Neural progenitor cell (in vitro differentiated cells): ENCODE data around the gene CCDC181. TPM values are rescaled to one million over a fixed set of nuclear protein-coding genes. Genes with fewer than 3 reads are reported as not detected.

ENCODE experiments used
- DNase-seq: peaks from one replicate; pipeline ENCODE4 v3.0.0-alpha.2; 2016; ENCODE audit warnings: low spot score
- H2AFZ ChIP-seq: fragments of 200-600 bp; sonication (generic); replicated peaks from 2 replicates; pipeline ENCODE4 v1.6.1; 2016; ENCODE audit warnings: antibody characterized with exemption
- H3F3A ChIP-seq: fragments of 200-600 bp; sonication (generic); 2 replicates; pipeline ENCODE4 v1.6.1; 2016; ENCODE audit warnings: antibody characterized with exemption, low read depth
- H3K27ac ChIP-seq: fragments of 200-600 bp; sonication (generic); 2 replicates; pipeline ENCODE4 v1.5.1; 2016; ENCODE audit warnings: mild to moderate bottlenecking
- H3K27me3 ChIP-seq: fragments of 200-600 bp; sonication (generic); 2 replicates; pipeline ENCODE4 v1.6.1; 2016; ENCODE audit warnings: mild to moderate bottlenecking, moderate library complexity
- H3K36me3 ChIP-seq: fragments of 200-600 bp; sonication (generic); 2 replicates; pipeline ENCODE4 v1.5.1; 2016
- H3K4me1 ChIP-seq: fragments of 200-600 bp; sonication (generic); 2 replicates; pipeline ENCODE4 v1.6.1; 2016; ENCODE audit warnings: mixed run types
- H3K4me2 ChIP-seq: fragments of 200-600 bp; sonication (generic); 2 replicates; pipeline ENCODE4 v1.6.1; 2016
- H3K4me3 ChIP-seq: fragments of 200-600 bp; sonication (generic); 2 replicates; pipeline ENCODE4 v1.5.1; 2016
- H3K79me2 ChIP-seq: fragments of 200-600 bp; sonication (generic); 2 replicates; pipeline ENCODE4 v1.6.1; 2016; ENCODE audit warnings: low read depth
- H3K9ac ChIP-seq: fragments of 200-600 bp; sonication (generic); 2 replicates; pipeline ENCODE4 v1.6.1; 2016
- H3K9me3 ChIP-seq: fragments of 200-600 bp; sonication (generic); 2 replicates; pipeline ENCODE4 v1.5.1; 2016; ENCODE audit warnings: low read depth
- H4K20me1 ChIP-seq: fragments of 200-600 bp; sonication (generic); 2 replicates; pipeline ENCODE4 v1.6.1; 2016; ENCODE audit warnings: low read depth
- H3K27ac Mint-ChIP-seq: 3 replicates; pipeline ENCODE4 v1.8.0; 2021; ENCODE audit warnings: mixed read lengths
- H3K27me3 Mint-ChIP-seq: 2 replicates; pipeline ENCODE4 v1.8.0; 2022; ENCODE audit warnings: low read depth, mild to moderate bottlenecking, inconsistent platforms, moderate library complexity, mixed read lengths; ENCODE audit not compliant: insufficient read depth
- H3K36me3 Mint-ChIP-seq: 3 replicates; pipeline ENCODE4 v1.8.0; 2021; ENCODE audit warnings: mixed read lengths
- H3K4me1 Mint-ChIP-seq: 3 replicates; pipeline ENCODE4 v1.8.0; 2021; ENCODE audit warnings: mixed read lengths
- H3K4me3 Mint-ChIP-seq: 3 replicates; pipeline ENCODE4 v1.8.0; 2021; ENCODE audit warnings: mild to moderate bottlenecking, moderate library complexity, mixed read lengths
- H3K9me3 Mint-ChIP-seq: 3 replicates; pipeline ENCODE4 v1.8.0; 2020; ENCODE audit warnings: mixed read lengths
- CTCF ChIP-seq: fragments of 200-600 bp; sonication (generic); IDR thresholded peaks from 2 replicates; pipeline ENCODE4 v1.5.1; 2017; ENCODE audit warnings: antibody characterized with exemption, mild to moderate bottlenecking
- EZH2 ChIP-seq: fragments of 200-600 bp; sonication (generic); IDR thresholded peaks from 2 replicates; pipeline ENCODE4 v1.6.1; 2017; ENCODE audit warnings: antibody characterized with exemption, mild to moderate bottlenecking, moderate library complexity
- EZH2phosphoT487 ChIP-seq: fragments of 200-600 bp; sonication (generic); IDR thresholded peaks from 2 replicates; pipeline ENCODE4 v1.6.1; 2017; ENCODE audit warnings: antibody characterized with exemption
- total RNA-seq: library from RNA; depleted of rRNA; stranded (reverse); fragments of >200 nt; gene quantifications from 2 replicates; pipeline ENCODE4 v1.2.3, GENCODE V29; 2015; ENCODE audit warnings: low replicate concordance

The CCDC181 gene
- total RNA-seq, 1 donor from 2014 or later: 13.2 TPM

GRCh38 chr1:169460191-169460833 lies 33.0 kb upstream of the CCDC181 start:
- Mint-ChIP-seq H3K36me3 (no peaks in the 10 kb centered on the region), H3K4me3 (no peak overlapping the region), H3K27me3 (no peaks in the 10 kb centered on the region), H3K9me3 (peaks cover 9% of the 10 kb centered on the region), H3K27ac (no peak overlapping the region), H3K4me1 (no peaks in the 10 kb centered on the region)
- Histone ChIP-seq H3K9me3 (peaks cover 8% of the 10 kb centered on the region), H2AFZ (peak overlapping the region; percentile 61), H3K79me2 (no peaks in the 10 kb centered on the region), H4K20me1 (no peaks in the 10 kb centered on the region), H3K4me2 (no peak overlapping the region), H3F3A (no peaks in the 10 kb centered on the region), H3K36me3 (no peaks in the 10 kb centered on the region), H3K27me3 (no peaks in the 10 kb centered on the region), H3K27ac (no peak overlapping the region), H3K9ac (no peak overlapping the region), H3K4me3 (no peak overlapping the region), H3K4me1 (no peaks in the 10 kb centered on the region)
- TF ChIP-seq EZH2phosphoT487: no peak
- TF ChIP-seq CTCF: no peak
- no peak for TF ChIP-seq EZH2
- no peak for DNase-seq

- no peak overlapping the region for H2AFZ ChIP-seq
- H3K27me3 ChIP-seq: no peaks in the 10 kb centered on the region
- no peak for TF ChIP-seq EZH2phosphoT487
- TF ChIP-seq CTCF: no peak
- no peak for TF ChIP-seq EZH2
Observed at GRCh38 chr1:169457443-169457842, 30.2 kb upstream of the CCDC181 start.

GRCh38 chr1:169456029-169456428 lies 28.8 kb upstream of the CCDC181 start:
- H3F3A ChIP-seq: no peaks in the 10 kb centered on the region
- Mint-ChIP-seq H3K4me3 (no peak overlapping the region), H3K36me3 (no peaks in the 10 kb centered on the region), H3K4me1 (no peaks in the 10 kb centered on the region), H3K9me3 (peaks cover 9% of the 10 kb centered on the region), H3K27ac (no peak overlapping the region), H3K27me3 (no peaks in the 10 kb centered on the region)
- no peaks in the 10 kb centered on the region for H3K79me2 ChIP-seq
- H3K4me2 ChIP-seq: no peak overlapping the region
- H2AFZ ChIP-seq: no peak overlapping the region
- no peaks in the 10 kb centered on the region for H3K27me3 ChIP-seq
- H4K20me1 ChIP-seq: no peaks in the 10 kb centered on the region
- H3K9ac ChIP-seq: no peak overlapping the region
- no peaks in the 10 kb centered on the region for H3K4me1 ChIP-seq
- no peak for TF ChIP-seq EZH2
- no peak for TF ChIP-seq CTCF
- no peak for TF ChIP-seq EZH2phosphoT487
- no peak for DNase-seq
- H3K36me3 ChIP-seq: no peaks in the 10 kb centered on the region
- no peak overlapping the region for H3K4me3 ChIP-seq
- H3K27ac ChIP-seq: no peak overlapping the region
- H3K9me3 ChIP-seq: peaks cover 8% of the 10 kb centered on the region

More at GRCh38 chr1:169457443-169457842, 30.2 kb upstream of the CCDC181 start:
- no peak overlapping the region for H3K4me3 Mint-ChIP-seq
- H3K4me1 Mint-ChIP-seq: no peaks in the 10 kb centered on the region
- no peak overlapping the region for H3K4me2 ChIP-seq
- H3K79me2 ChIP-seq: no peaks in the 10 kb centered on the region
- H3F3A ChIP-seq: no peaks in the 10 kb centered on the region
- H3K36me3 Mint-ChIP-seq: no peaks in the 10 kb centered on the region
- H3K9me3 ChIP-seq: peaks cover 8% of the 10 kb centered on the region
- no peaks in the 10 kb centered on the region for H4K20me1 ChIP-seq
- H3K4me1 ChIP-seq: no peaks in the 10 kb centered on the region
- no peak overlapping the region for H3K27ac Mint-ChIP-seq
- peaks cover 9% of the 10 kb centered on the region for H3K9me3 Mint-ChIP-seq
- no peaks in the 10 kb centered on the region for H3K27me3 Mint-ChIP-seq
- no peak overlapping the region for H3K27ac ChIP-seq
- DNase-seq: no peak
- no peak overlapping the region for H3K9ac ChIP-seq
- no peaks in the 10 kb centered on the region for H3K36me3 ChIP-seq
- H3K4me3 ChIP-seq: no peak overlapping the region
